Measurements from ENCODE around the gene KLHL12. TPM values are rescaled to one million over a fixed set of nuclear protein-coding genes. Genes with fewer than 3 reads are reported as not detected.

KLHL12 gene
- total and polyA plus RNA-seq, 10 of the 15 experiments (the other 5 are each of a cell fraction or from before 2014, with no cell fraction given) = 16.0 to 53.8 (median 30.3) TPM

DNA sequence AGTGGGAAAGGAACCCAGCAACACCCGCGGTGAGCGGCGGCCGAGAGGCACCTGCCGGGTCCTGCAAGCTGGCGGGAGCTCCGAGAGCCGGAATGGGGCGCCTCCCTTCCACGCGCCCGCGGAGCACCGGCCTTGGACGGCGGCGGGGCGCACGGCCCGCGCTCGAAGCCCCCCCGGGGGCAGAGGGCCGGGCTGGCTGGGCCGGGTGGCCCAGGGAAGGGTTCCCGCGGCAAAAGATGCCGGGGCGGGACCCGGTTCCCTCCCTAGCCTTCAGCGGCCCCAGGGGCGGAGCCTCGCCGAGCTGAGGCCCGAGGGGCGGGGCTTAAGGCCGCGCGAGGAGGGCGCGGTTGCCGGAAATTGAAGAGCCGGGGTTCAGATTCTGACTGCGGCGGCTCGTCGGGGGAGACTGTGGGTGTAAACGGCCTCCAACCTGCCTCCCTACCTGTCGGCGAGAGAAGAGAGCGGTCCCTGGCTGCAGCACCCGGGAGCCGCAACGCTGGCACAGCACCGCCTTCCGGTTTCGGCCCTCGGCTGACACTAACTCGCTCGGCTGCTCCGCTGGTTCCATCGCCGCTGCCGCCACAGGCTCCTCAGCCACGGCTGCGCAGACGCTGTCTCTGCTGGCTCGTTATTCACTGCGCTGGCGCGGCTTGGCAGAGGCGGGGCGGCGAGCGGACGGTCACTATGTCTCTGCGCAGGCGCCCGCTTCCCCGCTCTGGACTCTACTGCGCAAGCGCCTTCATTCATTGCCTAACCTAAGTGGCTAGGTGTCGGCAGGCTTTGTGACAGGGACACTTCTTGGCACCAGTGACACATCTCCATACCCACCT is 38.3 kb downstream of the KLHL12 start, which contains the start of gene RABIF (continued):
- TF ChIP-seq, protein P1, sequence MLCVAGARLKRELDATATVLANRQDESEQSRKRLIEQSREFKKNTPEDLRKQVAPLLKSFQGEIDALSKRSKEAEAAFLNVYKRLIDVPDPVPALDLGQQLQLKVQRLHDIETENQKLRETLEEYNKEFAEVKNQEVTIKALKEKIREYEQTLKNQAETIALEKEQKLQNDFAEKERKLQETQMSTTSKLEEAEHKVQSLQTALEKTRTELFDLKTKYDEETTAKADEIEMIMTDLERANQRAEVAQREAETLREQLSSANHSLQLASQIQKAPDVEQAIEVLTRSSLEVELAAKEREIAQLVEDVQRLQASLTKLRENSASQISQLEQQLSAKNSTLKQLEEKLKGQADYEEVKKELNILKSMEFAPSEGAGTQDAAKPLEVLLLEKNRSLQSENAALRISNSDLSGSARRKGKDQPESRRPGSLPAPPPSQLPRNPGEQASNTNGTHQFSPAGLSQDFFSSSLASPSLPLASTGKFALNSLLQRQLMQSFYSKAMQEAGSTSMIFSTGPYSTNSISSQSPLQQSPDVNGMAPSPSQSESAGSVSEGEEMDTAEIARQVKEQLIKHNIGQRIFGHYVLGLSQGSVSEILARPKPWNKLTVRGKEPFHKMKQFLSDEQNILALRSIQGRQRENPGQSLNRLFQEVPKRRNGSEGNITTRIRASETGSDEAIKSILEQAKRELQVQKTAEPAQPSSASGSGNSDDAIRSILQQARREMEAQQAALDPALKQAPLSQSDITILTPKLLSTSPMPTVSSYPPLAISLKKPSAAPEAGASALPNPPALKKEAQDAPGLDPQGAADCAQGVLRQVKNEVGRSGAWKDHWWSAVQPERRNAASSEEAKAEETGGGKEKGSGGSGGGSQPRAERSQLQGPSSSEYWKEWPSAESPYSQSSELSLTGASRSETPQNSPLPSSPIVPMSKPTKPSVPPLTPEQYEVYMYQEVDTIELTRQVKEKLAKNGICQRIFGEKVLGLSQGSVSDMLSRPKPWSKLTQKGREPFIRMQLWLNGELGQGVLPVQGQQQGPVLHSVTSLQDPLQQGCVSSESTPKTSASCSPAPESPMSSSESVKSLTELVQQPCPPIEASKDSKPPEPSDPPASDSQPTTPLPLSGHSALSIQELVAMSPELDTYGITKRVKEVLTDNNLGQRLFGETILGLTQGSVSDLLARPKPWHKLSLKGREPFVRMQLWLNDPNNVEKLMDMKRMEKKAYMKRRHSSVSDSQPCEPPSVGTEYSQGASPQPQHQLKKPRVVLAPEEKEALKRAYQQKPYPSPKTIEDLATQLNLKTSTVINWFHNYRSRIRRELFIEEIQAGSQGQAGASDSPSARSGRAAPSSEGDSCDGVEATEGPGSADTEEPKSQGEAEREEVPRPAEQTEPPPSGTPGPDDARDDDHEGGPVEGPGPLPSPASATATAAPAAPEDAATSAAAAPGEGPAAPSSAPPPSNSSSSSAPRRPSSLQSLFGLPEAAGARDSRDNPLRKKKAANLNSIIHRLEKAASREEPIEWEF (IDR thresholded peaks at IDR 0.05; ENCODE audit: insufficient replicate concordance, low read depth, low read length) = no peak
- no peak; the same call in 1 of the 2 replicates for TF ChIP-seq TARDBP (IDR thresholded peaks at IDR 0.05; ENCODE audit: borderline replicate concordance)
- TF ChIP-seq SUPT20H (IDR thresholded peaks at IDR 0.05; ENCODE audit: borderline replicate concordance, control insufficient read depth, low read depth, low read length) = no peak
- TF ChIP-seq CHD1 (IDR thresholded peaks at IDR 0.05; ENCODE audit: low read depth, low read length) = no peak; the same call in 1 of the 2 replicates
- TF ChIP-seq CEBPB (IDR thresholded peaks at IDR 0.05; ENCODE audit: borderline replicate concordance in 1 of 2, low read depth in 2 of 2, low read length in 2 of 2) = no peak
- no peak for TF ChIP-seq JUND (IDR thresholded peaks at IDR 0.05; ENCODE audit: low read depth, low read length)
- TF ChIP-seq ZNF207 (IDR thresholded peaks at IDR 0.05; ENCODE audit: borderline replicate concordance) = peak; percentile 59; the same call in 1 of the 2 replicates
- TF ChIP-seq EED (IDR thresholded peaks at IDR 0.05; ENCODE audit: low read depth) = 0 out of 2 replicates have a peak, but pooled peaks have one; percentile 2
